ENCODE data around the gene GRK6. TPM values are rescaled to one million over a fixed set of nuclear protein-coding genes. Genes with fewer than 3 reads are reported as not detected.

GRK6 gene
- total RNA-seq, 4 donors from 2014 or later = 20.7 to 42.3 (median 31.5) TPM

GRCh38 chr5:177432839-177433657 is 6.6 kb downstream of the GRK6 start:
- Histone ChIP-seq H3K4me3 (no peak overlapping the region), H3K36me3 (peaks cover 0 to 82% of the 10 kb centered on the region in 2 donors), H3K4me1 (peaks cover 0 to 48% (median 4%) of the 10 kb centered on the region in 3 donors), H3K27me3 (no peaks in the 10 kb centered on the region), H3K9me3 (no peaks in the 10 kb centered on the region), H3K27ac (no peak overlapping the region)
- 98% methylated on average over 8 of the region's 25 CpGs; no CpG with 5 or more reads in 1 of the 2 donors for WGBS, 2 donors (ENCODE audit: low coverage in 1 of 2)
- TF ChIP-seq CTCF (IDR thresholded peaks at IDR 0.05) = no peak
- no peak for TF ChIP-seq EP300 (IDR thresholded peaks at IDR 0.05)
- no peak for TF ChIP-seq POLR2A (IDR thresholded peaks at IDR 0.05)
- no peak for ATAC-seq

GRCh38 chr5:177433658-177434217 is 7.3 kb downstream of the GRK6 start:
- ATAC-seq = no peak
- Histone ChIP-seq H3K27me3 (no peaks in the 10 kb centered on the region), H3K27ac (no peak overlapping the region), H3K4me3 (no peak overlapping the region), H3K4me1 (peaks cover 0 to 41% (median 0%) of the 10 kb centered on the region in 3 donors), H3K9me3 (no peaks in the 10 kb centered on the region), H3K36me3 (peaks cover 0 to 89% of the 10 kb centered on the region in 2 donors)
- WGBS, 2 donors (ENCODE audit: low coverage in 1 of 2) = no CpG with 5 or more reads among the region's 29 CpGs
- no peak for TF ChIP-seq EP300 (IDR thresholded peaks at IDR 0.05)
- no peak for TF ChIP-seq POLR2A (IDR thresholded peaks at IDR 0.05)
- no peak for TF ChIP-seq POLR2AphosphoS5 (IDR thresholded peaks at IDR 0.05)
- no peak for TF ChIP-seq CTCF (IDR thresholded peaks at IDR 0.05)

GRCh38 chr5:177434437-177434836 is 8.0 kb downstream of the GRK6 start:
- Histone ChIP-seq H3K27ac (no peak overlapping the region), H3K27me3 (no peaks in the 10 kb centered on the region), H3K36me3 (peaks cover 0 to 91% of the 10 kb centered on the region in 2 donors), H3K9me3 (no peaks in the 10 kb centered on the region), H3K4me1 (peaks cover 0 to 34% (median 0%) of the 10 kb centered on the region in 3 donors), H3K4me3 (no peak overlapping the region)
- TF ChIP-seq CTCF (IDR thresholded peaks at IDR 0.05) (no peak), EP300 (IDR thresholded peaks at IDR 0.05) (no peak), POLR2AphosphoS5 (IDR thresholded peaks at IDR 0.05) (no peak), POLR2A (IDR thresholded peaks at IDR 0.05) (no peak)
- WGBS, 2 donors (ENCODE audit: low coverage in 1 of 2) = 80% methylated on average over 2 of the region's 8 CpGs; no CpG with 5 or more reads in 1 of the 2 donors
- ATAC-seq = no peak

- TF ChIP-seq POLR2AphosphoS5 (IDR thresholded peaks at IDR 0.05) (no peak), EP300 (IDR thresholded peaks at IDR 0.05) (no peak), CTCF (IDR thresholded peaks at IDR 0.05) (no peak), POLR2A (IDR thresholded peaks at IDR 0.05) (no peak)
- no peak overlapping the region for H3K4me3 ChIP-seq
- WGBS, 2 donors (ENCODE audit: low coverage in 1 of 2) = 81 to 93% methylated on average over 2 to 6 of the region's 20 CpGs
- H3K27ac ChIP-seq = no peak overlapping the region
- peaks cover 0 to 93% of the 10 kb centered on the region in 2 donors for H3K36me3 ChIP-seq
- ATAC-seq = no peak
- no peaks in the 10 kb centered on the region for H3K9me3 ChIP-seq
- H3K27me3 ChIP-seq = no peaks in the 10 kb centered on the region
- H3K4me1 ChIP-seq = peaks cover 0 to 28% (median 0%) of the 10 kb centered on the region in 3 donors
Observed at GRCh38 chr5:177434942-177435738, 8.7 kb downstream of the GRK6 start.
